ENCODE data around the gene STX7.

The STX7 gene

GRCh38 chr6:132401618-132402285, 111.2 kb downstream of the STX7 start:
- Histone ChIP-seq H2AFZ (ENCODE audit: low read depth, low read length) (peak overlapping the region; percentile 56; the same call in 1 of the 2 replicates), H3K9me3 (ENCODE audit: insufficient read depth, low read length) (no peaks in the 10 kb centered on the region), H3K4me3 (ENCODE audit: low read length) (peak overlapping the region; percentile 81), H3K36me3 (replicated peaks; ENCODE audit: low read depth, low read length) (no peaks in the 10 kb centered on the region), H4K20me1 (ENCODE audit: insufficient read depth, low read length) (peaks cover 6% of the 10 kb centered on the region), H3K79me2 (ENCODE audit: low read length) (no peaks in the 10 kb centered on the region), H3K9ac (ENCODE audit: low read length) (no peak overlapping the region), H3K27me3 (ENCODE audit: low read depth, low read length) (peaks cover 50% of the 10 kb centered on the region), H3K27ac (ENCODE audit: low read length) (no peak overlapping the region), H3K4me2 (ENCODE audit: low read length) (peak overlapping the region; percentile 79), H3K4me1 (ENCODE audit: low read length) (peaks cover 41% of the 10 kb centered on the region)
- TF ChIP-seq EZH2phosphoT487 (IDR thresholded peaks at IDR 0.05; ENCODE audit: low read depth) (no peak), CTCF (IDR thresholded peaks at IDR 0.05; ENCODE audit: low read depth, low read length) (no peak)

- H3K4me2 ChIP-seq (ENCODE audit: low read length): peak within 1 kb of the TSS; percentile 79
- H3K36me3 ChIP-seq (replicated peaks; ENCODE audit: low read depth, low read length): no peaks in the 10 kb centered on the region
- H4K20me1 ChIP-seq (ENCODE audit: insufficient read depth, low read length): peaks cover 6% of the 10 kb centered on the region
- peak within 1 kb of the TSS; percentile 56; the same call in 1 of the 2 replicates for H2AFZ ChIP-seq (ENCODE audit: low read depth, low read length)
- H3K27ac ChIP-seq (ENCODE audit: low read length): no peak within 1 kb of the TSS
- TF ChIP-seq EZH2phosphoT487 (IDR thresholded peaks at IDR 0.05; ENCODE audit: low read depth) (no peak), CTCF (IDR thresholded peaks at IDR 0.05; ENCODE audit: low read depth, low read length) (no peak)
- no peaks in the 10 kb centered on the region for H3K9me3 ChIP-seq (ENCODE audit: insufficient read depth, low read length)
- H3K79me2 ChIP-seq (ENCODE audit: low read length): no peaks in the 10 kb centered on the region
- H3K27me3 ChIP-seq (ENCODE audit: low read depth, low read length): peaks cover 55% of the 10 kb centered on the region
- peaks cover 34% of the 10 kb centered on the region for H3K4me1 ChIP-seq (ENCODE audit: low read length)
- no peak within 1 kb of the TSS; the same call in 1 of the 2 replicates for H3K9ac ChIP-seq (ENCODE audit: low read length)
- H3K4me3 ChIP-seq (ENCODE audit: low read length): peak within 1 kb of the TSS; percentile 81
Measured at GRCh38 chr6:132400883-132401617, 111.9 kb downstream of the STX7 start, which contains the start of gene MOXD1. Gene MOXD1 (minus strand): TSS chr6:132401475. CDS start chr6:132401426, 49 bp downstream.

GRCh38 chr6:132400555-132400882, 112.4 kb downstream of the STX7 start:
- peaks cover 6% of the 10 kb centered on the region for H4K20me1 ChIP-seq (ENCODE audit: insufficient read depth, low read length)
- H3K4me1 ChIP-seq (ENCODE audit: low read length): peaks cover 29% of the 10 kb centered on the region
- no peaks in the 10 kb centered on the region for H3K9me3 ChIP-seq (ENCODE audit: insufficient read depth, low read length)
- H3K4me2 ChIP-seq (ENCODE audit: low read length): peak overlapping the region; percentile 79
- TF ChIP-seq CTCF (IDR thresholded peaks at IDR 0.05; ENCODE audit: low read depth, low read length) (no peak), EZH2phosphoT487 (IDR thresholded peaks at IDR 0.05; ENCODE audit: low read depth) (no peak)
- H3K36me3 ChIP-seq (replicated peaks; ENCODE audit: low read depth, low read length): no peaks in the 10 kb centered on the region
- H3K27ac ChIP-seq (ENCODE audit: low read length): no peak overlapping the region
- peak overlapping the region; percentile 81 for H3K4me3 ChIP-seq (ENCODE audit: low read length)
- H3K9ac ChIP-seq (ENCODE audit: low read length): no peak overlapping the region
- H2AFZ ChIP-seq (ENCODE audit: low read depth, low read length): no peak overlapping the region
- peaks cover 55% of the 10 kb centered on the region for H3K27me3 ChIP-seq (ENCODE audit: low read depth, low read length)
- no peaks in the 10 kb centered on the region for H3K79me2 ChIP-seq (ENCODE audit: low read length)

- TF ChIP-seq CTCF (IDR thresholded peaks at IDR 0.05; ENCODE audit: low read depth, low read length): no peak
- no peak for TF ChIP-seq EZH2phosphoT487 (IDR thresholded peaks at IDR 0.05; ENCODE audit: low read depth)
- peaks cover 19% of the 10 kb centered on the region for H3K4me1 ChIP-seq (ENCODE audit: low read length)
- H2AFZ ChIP-seq (ENCODE audit: low read depth, low read length): no peak overlapping the region
- H3K4me2 ChIP-seq (ENCODE audit: low read length): no peak overlapping the region
- H4K20me1 ChIP-seq (ENCODE audit: insufficient read depth, low read length): peaks cover 6% of the 10 kb centered on the region
- H3K4me3 ChIP-seq (ENCODE audit: low read length): no peak overlapping the region
- H3K27ac ChIP-seq (ENCODE audit: low read length): no peak overlapping the region
- peaks cover 55% of the 10 kb centered on the region for H3K27me3 ChIP-seq (ENCODE audit: low read depth, low read length)
- no peak overlapping the region for H3K9ac ChIP-seq (ENCODE audit: low read length)
- no peaks in the 10 kb centered on the region for H3K79me2 ChIP-seq (ENCODE audit: low read length)
- no peaks in the 10 kb centered on the region for H3K36me3 ChIP-seq (replicated peaks; ENCODE audit: low read depth, low read length)
- H3K9me3 ChIP-seq (ENCODE audit: insufficient read depth, low read length): no peaks in the 10 kb centered on the region
Measured at GRCh38 chr6:132399376-132400074, 113.4 kb downstream of the STX7 start.
